GM12892 (cell line): ENCODE results near the gene GAPDH.
"Not testable (repeated sequence)": the region's sequence is repeated elsewhere in the genome, so short reads cannot be mapped to it uniquely, and the experiment has no call there.

Experiments used
- DNase-seq: peaks from one replicate; pipeline ENCODE4 v3.0.0; 2011; ENCODE audit not compliant: insufficient read length
- FAIRE-seq: peaks from 2 replicates; lab custom pipeline; 2011; peaks lifted over from hg19 to GRCh38; lab: Jason Lieb, UNC
- POLR2A ChIP-seq: IDR thresholded peaks from 2 replicates; pipeline ENCODE4 v1.6.1; 2011; ENCODE audit warnings: low read depth, low read length, control low read depth
- POLR2AphosphoS5 ChIP-seq: IDR thresholded peaks from 2 replicates; pipeline ENCODE4 v1.6.1; 2011; ENCODE audit warnings: low read depth, low read length, control low read depth
- TAF1 ChIP-seq: IDR thresholded peaks from 2 replicates; pipeline ENCODE4 v1.6.1; 2011; ENCODE audit warnings: low read depth, mild to moderate bottlenecking, control low read depth, low read length, borderline replicate concordance

Gene GAPDH

GRCh38 chr12:6548966-6549683, 14.8 kb downstream of the GAPDH start:
- FAIRE-seq (no peak), DNase-seq (no peak)
- no peak for TF ChIP-seq TAF1
- no peak for TF ChIP-seq POLR2A
- no peak for TF ChIP-seq POLR2AphosphoS5

GRCh38 chr12:6549684-6550151, 15.4 kb downstream of the GAPDH start:
- TF ChIP-seq TAF1, result no peak
- DNase-seq (no peak), FAIRE-seq (no peak)

DNA sequence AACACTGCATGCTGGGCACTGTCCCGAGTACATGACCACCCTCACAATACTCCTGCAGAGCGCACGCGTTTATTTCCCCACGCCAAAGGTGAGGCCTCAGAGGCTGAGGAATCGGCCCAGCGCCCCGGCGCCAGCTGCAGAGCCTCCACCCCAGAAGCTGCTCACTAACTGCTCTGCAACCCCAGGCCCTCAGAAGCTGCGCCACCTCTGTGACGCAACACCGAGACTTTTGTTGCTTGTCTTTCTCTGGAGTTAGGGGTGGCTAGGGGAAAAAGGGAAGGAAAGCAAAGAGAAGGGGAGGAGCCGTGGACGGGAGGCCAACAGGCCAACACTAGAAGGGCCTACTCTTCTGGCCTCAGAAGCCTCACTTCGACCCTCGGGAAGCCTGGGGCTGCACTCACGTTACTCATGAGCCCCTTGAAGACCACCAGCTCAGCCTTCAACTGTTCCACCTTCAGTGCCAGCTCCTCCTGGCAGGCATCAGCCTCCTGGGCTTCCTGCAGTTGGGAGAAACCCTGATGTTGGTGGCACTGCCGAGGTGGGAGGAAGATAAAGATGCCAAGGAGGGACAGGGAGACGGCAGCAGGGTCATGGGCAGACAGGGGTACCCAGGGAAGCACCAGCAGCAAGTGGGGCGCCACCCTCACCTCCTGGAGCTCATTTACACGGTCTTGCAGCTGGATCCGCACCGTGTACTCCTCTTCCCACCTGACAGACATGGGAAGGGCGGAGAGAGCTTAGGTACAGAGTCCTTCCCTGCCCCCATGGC, 16.2 kb downstream of the GAPDH start:
- no peak for TF ChIP-seq TAF1
- no peak for TF ChIP-seq POLR2AphosphoS5
- no peak for TF ChIP-seq POLR2A
- no peak for FAIRE-seq
- DNase-seq, result no peak

- TF ChIP-seq POLR2AphosphoS5 (no peak), TAF1 (no peak), POLR2A (no peak)
- DNase-seq (no peak), FAIRE-seq (no peak)
Measured at GRCh38 chr12:6551063-6551461, 16.7 kb downstream of the GAPDH start.

GRCh38 chr12:6551496-6552139, 17.3 kb downstream of the GAPDH start:
- FAIRE-seq, result no peak

DNA sequence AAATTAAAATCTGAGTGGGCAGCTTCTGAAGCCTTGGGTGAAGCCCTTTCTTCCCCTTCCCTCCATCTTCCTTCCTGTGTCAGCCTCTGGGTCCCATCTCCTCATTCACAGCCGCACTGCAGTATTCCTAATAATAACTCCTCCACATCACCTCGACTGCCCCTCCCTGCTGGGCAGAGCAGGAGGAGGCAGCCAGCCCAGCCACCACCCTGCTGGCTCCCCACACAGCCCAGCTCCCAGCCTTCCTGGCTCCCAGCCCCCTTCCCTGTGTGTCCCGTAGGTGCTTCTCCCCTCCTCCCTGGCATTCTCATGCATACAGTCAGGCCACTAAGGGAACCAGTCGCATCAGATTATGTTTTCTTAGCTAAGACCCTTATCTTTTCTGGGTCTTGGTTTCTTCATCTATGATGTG, 17.8 kb downstream of the GAPDH start:
- DNase-seq, result no peak
- FAIRE-seq, result no peak
- TF ChIP-seq TAF1 (no peak), POLR2A (no peak), POLR2AphosphoS5 (no peak)

More at GRCh38 chr12:6551496-6552139, 17.3 kb downstream of the GAPDH start:
- TF ChIP-seq TAF1 (no peak), POLR2AphosphoS5 (no peak), POLR2A (no peak)
- DNase-seq, result no peak

- TF ChIP-seq TAF1, result no peak
- TF ChIP-seq POLR2AphosphoS5, result no peak
- TF ChIP-seq POLR2A, result no peak
- FAIRE-seq (no peak), DNase-seq (no peak)
Measured at GRCh38 chr12:6553051-6553868, 18.9 kb downstream of the GAPDH start.

DNA sequence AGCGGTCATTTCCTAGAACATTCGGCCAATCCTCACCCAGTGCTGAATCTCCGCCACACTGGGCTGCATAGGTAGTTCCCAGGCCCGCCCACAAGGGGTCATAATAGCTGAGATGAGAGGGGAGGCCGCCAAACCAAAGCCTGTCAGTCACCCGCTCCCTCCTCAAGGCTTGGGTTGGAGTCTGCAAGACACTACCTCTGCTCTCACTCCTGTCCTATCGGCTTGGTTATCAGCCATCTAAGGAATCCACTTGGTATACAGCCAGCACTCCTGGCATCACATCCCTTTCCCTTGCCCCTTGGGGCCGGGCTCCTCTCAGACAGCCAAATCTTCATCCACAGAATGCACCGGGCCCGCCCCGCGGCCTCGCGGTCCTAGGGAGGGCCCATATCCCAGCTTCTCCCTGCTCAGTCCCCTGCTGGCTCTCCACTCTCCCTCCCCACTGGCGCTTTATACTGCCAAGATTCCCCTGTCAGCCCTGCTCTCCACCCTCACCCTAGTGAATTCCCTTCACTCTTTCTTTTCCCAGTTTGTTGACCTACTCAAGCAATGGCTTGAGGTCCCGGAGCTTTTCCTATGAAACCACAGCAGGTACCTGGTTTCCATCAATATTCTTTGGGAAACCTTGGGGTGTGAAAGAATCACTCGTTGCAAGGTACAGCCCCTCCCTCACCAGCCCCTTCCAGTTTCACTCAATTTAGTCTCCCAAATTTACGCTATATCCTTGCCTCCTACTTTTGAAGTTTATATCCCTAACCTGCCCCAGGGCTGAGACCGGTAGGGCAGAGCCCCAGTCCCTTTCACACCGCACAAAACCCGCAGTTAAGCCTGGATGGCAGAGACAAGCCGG, 20.1 kb downstream of the GAPDH start:
- FAIRE-seq, result peak; percentile 89
- TF ChIP-seq TAF1 (no peak), POLR2A (no peak), POLR2AphosphoS5 (no peak)

GRCh38 chr12:6555018-6555691, 20.8 kb downstream of the GAPDH start:
- DNase-seq (no peak), FAIRE-seq (peak; percentile 64)
- TF ChIP-seq POLR2AphosphoS5 (no peak), TAF1 (no peak), POLR2A (no peak)

More for the DNA sequence above, 20.1 kb downstream of the GAPDH start:
- DNase-seq, result peak; percentile 79

GRCh38 chr12:6556496-6556817, 22.1 kb downstream of the GAPDH start:
- not testable (repeated sequence) for FAIRE-seq, DNase-seq
- peak; percentile 54; the same call in 1 of the 2 replicates for TF ChIP-seq POLR2AphosphoS5
